Suprapubic skin (tissue), 4 donors: Measurements from ENCODE around the gene IL31.

Source experiments
- POLR2A ChIP-seq, 2 donors: fragments of 450-650 bp; IDR thresholded peaks; one replicate each; pipeline ENCODE4 v1.6.1; 2017; ENCODE audit warnings: antibody characterized with exemption in 2 of 2, mild to moderate bottlenecking in 2 of 2, moderate library complexity in 2 of 2
- POLR2AphosphoS5 ChIP-seq, 3 donors: sonication (generic); formaldehyde crosslinking; IDR thresholded peaks; one replicate each; pipeline ENCODE4 v1.6.1; 2017; ENCODE audit warnings: antibody characterized with exemption in 3 of 3
- TF ChIP-seq, protein P1 (sequence below), 2 donors: fragments of 200-600 bp in 1 of 2; fragments of 450-650 bp in 1 of 2; sonication (generic) in 1 of 2; IDR thresholded peaks; one replicate each; pipeline ENCODE4 v1.5.1; 2016 to 2019; ENCODE audit warnings: antibody characterized with exemption in 2 of 2, mild to moderate bottlenecking in 1 of 2, moderate library complexity in 1 of 2

DNA sequence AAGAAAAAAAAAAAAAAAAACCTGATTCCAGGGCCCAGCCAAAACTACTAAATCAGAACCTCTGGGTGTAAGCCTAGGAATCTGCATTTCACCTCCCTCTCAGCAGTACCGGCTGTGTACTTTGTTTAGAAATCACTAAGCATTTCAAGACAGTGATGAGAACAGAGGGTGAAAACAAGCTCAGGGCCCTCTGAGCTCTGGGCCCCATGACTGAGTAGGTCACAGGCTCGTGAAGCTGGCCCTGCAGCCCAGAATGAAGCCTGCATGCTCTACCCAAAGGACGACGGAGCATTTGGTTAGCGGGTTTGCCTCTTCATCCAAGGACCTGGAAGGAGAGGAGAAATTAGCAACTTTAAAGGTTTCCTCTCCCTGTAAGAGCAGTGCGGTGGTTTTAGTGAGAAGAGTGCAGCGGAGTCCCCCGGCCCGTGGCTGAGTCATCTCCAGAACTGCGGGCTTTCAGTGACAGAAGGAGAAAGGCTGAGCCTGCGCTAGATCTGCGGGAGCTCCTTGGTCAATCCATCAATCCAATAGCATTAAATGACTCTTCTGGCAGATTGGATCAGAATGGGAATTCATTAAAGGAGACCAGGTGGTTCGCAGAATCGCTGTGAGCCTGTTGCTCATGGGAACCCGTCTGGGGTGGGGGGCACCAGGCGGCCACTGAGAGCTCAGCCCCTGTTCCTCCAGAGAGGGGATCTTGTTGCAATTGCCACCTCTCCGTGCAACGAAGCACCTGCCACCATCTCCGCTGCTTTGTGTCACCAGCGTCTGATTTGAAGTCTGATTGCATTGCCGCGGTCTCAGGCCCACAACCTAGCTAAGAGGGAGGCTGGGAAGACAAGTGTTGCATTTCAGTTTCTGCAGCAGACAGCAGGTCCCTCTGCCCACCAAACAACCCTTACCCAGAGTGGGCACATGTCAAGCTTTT lies 7.3 kb downstream of the IL31 start:
- TF ChIP-seq, protein P1, sequence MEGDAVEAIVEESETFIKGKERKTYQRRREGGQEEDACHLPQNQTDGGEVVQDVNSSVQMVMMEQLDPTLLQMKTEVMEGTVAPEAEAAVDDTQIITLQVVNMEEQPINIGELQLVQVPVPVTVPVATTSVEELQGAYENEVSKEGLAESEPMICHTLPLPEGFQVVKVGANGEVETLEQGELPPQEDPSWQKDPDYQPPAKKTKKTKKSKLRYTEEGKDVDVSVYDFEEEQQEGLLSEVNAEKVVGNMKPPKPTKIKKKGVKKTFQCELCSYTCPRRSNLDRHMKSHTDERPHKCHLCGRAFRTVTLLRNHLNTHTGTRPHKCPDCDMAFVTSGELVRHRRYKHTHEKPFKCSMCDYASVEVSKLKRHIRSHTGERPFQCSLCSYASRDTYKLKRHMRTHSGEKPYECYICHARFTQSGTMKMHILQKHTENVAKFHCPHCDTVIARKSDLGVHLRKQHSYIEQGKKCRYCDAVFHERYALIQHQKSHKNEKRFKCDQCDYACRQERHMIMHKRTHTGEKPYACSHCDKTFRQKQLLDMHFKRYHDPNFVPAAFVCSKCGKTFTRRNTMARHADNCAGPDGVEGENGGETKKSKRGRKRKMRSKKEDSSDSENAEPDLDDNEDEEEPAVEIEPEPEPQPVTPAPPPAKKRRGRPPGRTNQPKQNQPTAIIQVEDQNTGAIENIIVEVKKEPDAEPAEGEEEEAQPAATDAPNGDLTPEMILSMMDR (IDR thresholded peaks at IDR 0.05), result no peak
- no peak for TF ChIP-seq POLR2A (IDR thresholded peaks at IDR 0.05)
- no peak for TF ChIP-seq POLR2AphosphoS5 (IDR thresholded peaks at IDR 0.05)
